Stimulated activated naive CD8-positive, alpha-beta T cell treated with anti-CD3 and anti-CD28 coated beads, Interleukin-15, amount 100 ng/mL, for 72 hours (primary cell): Measurements from ENCODE around the gene KCNG4.
"Not testable (repeated sequence)": the region's sequence is repeated elsewhere in the genome, so short reads cannot be mapped to it uniquely, and the experiment has no call there.

Experiments used
- ATAC-seq: fragments of 150-1000 bp; cut with Tn5 transposase; 2 replicates; pipeline ENCODE4 v1.10.0; 2021; ENCODE audit warnings: mild to moderate bottlenecking, moderate library complexity
- DNase-seq, 2 donors: peaks; one replicate each; pipeline ENCODE4 v3.0.0; 2021 to 2022
- H3K27ac Mint-ChIP-seq, 2 donors: one replicate each; pipeline ENCODE4 v1.8.0; 2022; ENCODE audit warnings: mild to moderate bottlenecking in 2 of 2, mixed read lengths in 2 of 2, moderate library complexity in 2 of 2
- H3K27me3 Mint-ChIP-seq: one replicate; pipeline ENCODE4 v1.8.0; 2022; ENCODE audit warnings: mixed read lengths
- H3K4me1 Mint-ChIP-seq: one replicate; pipeline ENCODE4 v1.8.0; 2022; ENCODE audit warnings: mild to moderate bottlenecking, mixed read lengths
- H3K4me3 Mint-ChIP-seq, 2 donors: one replicate each; pipeline ENCODE4 v1.8.0; 2022; ENCODE audit warnings: mild to moderate bottlenecking in 2 of 2, mixed read lengths in 2 of 2, moderate library complexity in 1 of 2
- H3K9me3 Mint-ChIP-seq, 2 donors: one replicate each; pipeline ENCODE4 v1.8.0; 2022; ENCODE audit warnings: mixed read lengths in 2 of 2

KCNG4 gene

GRCh38 chr16:84229471-84229870, 10.3 kb downstream of the KCNG4 start:
- no peak for DNase-seq
- Mint-ChIP-seq H3K9me3 (no peaks in the 10 kb centered on the region), H3K27me3 (peaks cover 45% of the 10 kb centered on the region), H3K4me1 (no peaks in the 10 kb centered on the region), H3K4me3 (no peak overlapping the region), H3K27ac (no peak overlapping the region)
- no peak for ATAC-seq

- H3K27me3 Mint-ChIP-seq = peaks cover 44% of the 10 kb centered on the region
- no peaks in the 10 kb centered on the region for H3K4me1 Mint-ChIP-seq
- no peak overlapping the region for H3K4me3 Mint-ChIP-seq
- no peaks in the 10 kb centered on the region for H3K9me3 Mint-ChIP-seq
- DNase-seq (no peak), ATAC-seq (no peak)
- H3K27ac Mint-ChIP-seq = no peak overlapping the region
Observed at GRCh38 chr16:84228256-84228838, 11.5 kb downstream of the KCNG4 start.

GRCh38 chr16:84227548-84227947, 12.3 kb downstream of the KCNG4 start:
- no peaks in the 10 kb centered on the region for H3K4me1 Mint-ChIP-seq
- ATAC-seq = no peak
- H3K4me3 Mint-ChIP-seq = no peak overlapping the region
- no peak for DNase-seq
- no peaks in the 10 kb centered on the region for H3K9me3 Mint-ChIP-seq
- H3K27ac Mint-ChIP-seq = no peak overlapping the region
- H3K27me3 Mint-ChIP-seq = peaks cover 43% of the 10 kb centered on the region

GRCh38 chr16:84226026-84226425, 13.8 kb downstream of the KCNG4 start:
- DNase-seq (no peak), ATAC-seq (no peak)
- Mint-ChIP-seq H3K9me3 (no peaks in the 10 kb centered on the region), H3K27ac (peak overlapping the region in 1 of 2 donors; percentile 68), H3K27me3 (peaks cover 30% of the 10 kb centered on the region), H3K4me3 (no peak overlapping the region), H3K4me1 (no peaks in the 10 kb centered on the region)

DNA sequence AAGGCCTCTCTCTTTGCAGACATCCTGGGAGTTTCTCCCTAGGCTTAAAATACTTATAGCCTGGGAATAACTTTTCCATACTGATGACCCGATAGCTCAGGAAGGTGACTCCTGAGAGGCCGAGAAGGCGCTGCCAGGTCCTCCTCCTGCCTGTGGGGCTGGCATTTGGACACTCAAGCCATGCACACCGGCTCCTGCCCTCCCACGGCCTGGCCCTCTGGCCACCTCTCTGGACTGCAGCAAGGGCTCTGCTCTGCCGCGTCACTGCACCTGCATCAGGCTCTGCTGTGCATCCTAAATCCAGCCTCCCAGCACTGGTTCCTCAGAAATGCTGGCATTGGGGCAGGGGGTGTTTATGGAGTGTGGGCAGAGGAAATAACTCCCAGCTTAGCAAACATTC, 14.2 kb downstream of the KCNG4 start:
- ATAC-seq (no peak), DNase-seq (no peak)
- Mint-ChIP-seq H3K9me3 (no peaks in the 10 kb centered on the region), H3K4me1 (no peaks in the 10 kb centered on the region), H3K4me3 (no peak overlapping the region), H3K27ac (no peak overlapping the region), H3K27me3 (peaks cover 25% of the 10 kb centered on the region)

DNA sequence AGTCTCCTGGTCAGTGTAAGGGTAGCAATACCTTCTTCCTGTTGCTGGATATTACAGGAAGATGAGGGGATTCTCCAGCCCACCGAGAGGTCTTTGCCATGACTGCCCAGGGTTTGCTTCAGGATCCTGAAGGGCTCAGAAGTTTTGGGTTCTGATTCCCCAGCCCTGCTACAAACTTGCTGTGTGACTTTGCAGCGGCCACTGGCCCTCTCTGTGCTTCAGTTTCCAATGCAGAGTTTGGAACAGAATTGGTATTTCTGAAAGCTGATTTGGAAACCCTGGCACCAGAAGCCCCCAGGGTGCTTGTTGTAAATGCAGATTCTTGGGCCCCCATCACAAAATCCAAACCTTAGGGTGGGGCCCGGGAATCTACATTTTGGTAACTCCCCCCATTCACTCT, 14.7 kb downstream of the KCNG4 start:
- Mint-ChIP-seq H3K9me3 (no peaks in the 10 kb centered on the region), H3K4me1 (no peaks in the 10 kb centered on the region), H3K27ac (no peak overlapping the region), H3K4me3 (no peak overlapping the region), H3K27me3 (peaks cover 23% of the 10 kb centered on the region)
- no peak for DNase-seq
- ATAC-seq = no peak

DNA sequence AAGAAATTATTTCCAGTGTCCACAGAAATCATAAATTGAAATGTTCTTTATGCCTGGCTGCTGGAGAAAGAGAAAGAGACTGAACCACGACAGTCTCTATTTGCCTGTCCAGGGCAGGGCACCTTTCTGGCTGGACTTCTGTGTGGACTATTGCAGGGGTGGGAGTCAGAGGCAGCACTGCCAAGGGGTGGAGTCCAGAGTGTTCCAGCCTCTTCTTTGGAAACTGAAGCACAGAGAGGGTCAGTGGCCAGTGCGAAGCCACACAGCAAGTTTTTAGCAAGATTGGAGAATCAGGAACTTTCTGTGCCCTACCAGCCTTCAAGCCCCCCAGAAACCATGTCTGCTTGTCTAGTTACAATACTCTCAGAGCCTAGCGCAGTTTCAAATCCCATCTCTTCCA, 15.3 kb downstream of the KCNG4 start:
- Mint-ChIP-seq H3K9me3 (no peaks in the 10 kb centered on the region), H3K27ac (no peak overlapping the region), H3K27me3 (peaks cover 23% of the 10 kb centered on the region), H3K4me1 (no peaks in the 10 kb centered on the region), H3K4me3 (no peak overlapping the region)
- DNase-seq (no peak), ATAC-seq (no peak)

DNA sequence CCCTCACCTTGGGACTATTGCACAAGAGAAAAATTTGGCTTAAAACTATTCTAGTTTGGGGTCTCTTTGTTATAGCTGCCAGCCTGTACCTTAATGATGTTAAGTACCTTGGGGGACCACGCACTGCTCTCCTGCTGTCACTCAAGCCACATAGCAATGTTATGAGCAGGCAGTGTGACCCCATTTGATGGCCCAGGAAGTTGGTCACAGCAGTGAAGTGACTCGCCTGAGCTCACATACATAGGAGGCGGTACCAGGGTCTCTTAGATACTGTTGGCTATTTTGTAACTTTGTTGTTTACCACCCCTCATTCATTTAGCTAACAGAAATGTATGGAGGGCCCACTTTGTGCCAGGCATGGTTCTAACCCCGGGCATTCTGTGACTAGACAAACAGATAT, 16.4 kb downstream of the KCNG4 start:
- Mint-ChIP-seq H3K4me1 (no peaks in the 10 kb centered on the region), H3K27ac (no peak overlapping the region), H3K9me3 (no peaks in the 10 kb centered on the region), H3K4me3 (no peak overlapping the region), H3K27me3 (peaks cover 30% of the 10 kb centered on the region)
- DNase-seq = no peak
- no peak for ATAC-seq

DNA sequence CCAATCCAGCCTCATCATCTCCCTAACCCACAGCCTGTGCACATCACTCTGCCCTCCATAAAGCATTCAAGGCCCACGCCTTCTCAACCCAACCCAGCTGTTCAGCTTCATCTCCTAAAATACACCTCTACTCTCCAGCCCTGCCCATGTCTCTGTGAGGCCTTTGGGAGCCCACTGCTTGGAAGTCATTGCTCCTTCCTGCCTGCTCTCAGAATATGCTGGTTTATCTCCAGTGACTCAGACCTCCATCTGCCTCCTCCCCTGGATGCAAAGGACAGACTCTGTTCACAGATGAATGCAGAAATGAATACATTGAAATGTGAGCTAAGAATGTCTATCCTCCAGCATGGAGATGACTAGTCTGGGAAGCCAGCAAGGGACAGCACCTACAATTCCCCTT, 19.0 kb downstream of the KCNG4 start:
- ATAC-seq = no peak
- no peak overlapping the region for H3K4me3 Mint-ChIP-seq
- H3K4me1 Mint-ChIP-seq = no peaks in the 10 kb centered on the region
- DNase-seq = no peak
- H3K27ac Mint-ChIP-seq = peak overlapping the region in 1 of 2 donors; percentile 6
- H3K27me3 Mint-ChIP-seq = peaks cover 13% of the 10 kb centered on the region
- H3K9me3 Mint-ChIP-seq = no peaks in the 10 kb centered on the region

- Mint-ChIP-seq H3K4me1 (no peaks in the 10 kb centered on the region), H3K27ac (no peak overlapping the region), H3K9me3 (no peaks in the 10 kb centered on the region), H3K4me3 (no peak overlapping the region), H3K27me3 (peaks cover 16% of the 10 kb centered on the region)
- no peak for DNase-seq
- ATAC-seq = no peak
Observed at GRCh38 chr16:84218956-84219355, 20.9 kb downstream of the KCNG4 start.

- no peak overlapping the region for H3K4me3 Mint-ChIP-seq
- no peak for DNase-seq
- ATAC-seq = no peak
- no peaks in the 10 kb centered on the region for H3K9me3 Mint-ChIP-seq
- no peaks in the 10 kb centered on the region for H3K4me1 Mint-ChIP-seq
- peaks cover 16% of the 10 kb centered on the region for H3K27me3 Mint-ChIP-seq
- H3K27ac Mint-ChIP-seq = no peak overlapping the region
Observed at GRCh38 chr16:84218176-84218823, 21.5 kb downstream of the KCNG4 start.

DNA sequence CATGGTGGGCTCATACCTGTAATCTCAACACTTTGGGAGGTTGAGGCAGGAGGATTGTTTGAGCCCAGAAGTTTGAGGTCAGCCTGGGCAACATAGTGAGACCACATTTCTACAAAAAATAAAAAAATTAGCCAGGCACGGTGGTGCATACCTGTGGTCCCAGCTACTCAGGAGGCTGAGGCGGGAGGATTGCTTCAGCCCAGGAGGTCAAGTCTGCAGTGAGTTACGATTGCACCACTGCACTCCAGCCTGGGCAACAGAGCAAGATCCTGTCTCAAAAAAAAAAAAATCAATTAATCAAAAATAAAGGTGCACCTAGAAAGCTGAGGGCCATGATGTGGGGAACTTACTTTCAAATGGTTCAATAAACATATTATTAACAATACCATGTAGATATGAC, 23.7 kb downstream of the KCNG4 start:
- not testable (repeated sequence) for ATAC-seq, H3K27ac Mint-ChIP-seq, H3K4me1 Mint-ChIP-seq, H3K9me3 Mint-ChIP-seq, DNase-seq, H3K4me3 Mint-ChIP-seq
- peaks cover 16% of the 10 kb centered on the region for H3K27me3 Mint-ChIP-seq

DNA sequence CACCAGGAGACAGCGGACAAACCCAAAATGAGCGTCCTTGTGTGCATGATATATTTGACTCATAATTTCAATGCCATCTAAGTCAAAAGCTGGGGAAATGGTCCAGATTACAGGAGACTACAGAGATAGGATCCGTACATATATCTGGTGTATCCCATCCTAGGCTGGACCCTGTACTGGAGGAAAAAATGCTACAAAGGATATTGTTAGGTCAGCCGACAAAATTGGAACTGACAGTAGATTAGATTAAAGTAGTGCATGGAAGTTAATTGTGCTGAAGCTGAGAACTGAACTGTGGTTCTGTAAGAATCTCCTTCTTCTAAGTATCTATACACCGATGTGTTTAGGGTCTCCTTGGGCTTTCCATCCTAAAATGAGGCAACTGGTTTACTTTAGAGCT, 24.3 kb downstream of the KCNG4 start:
- H3K27ac Mint-ChIP-seq = no peak overlapping the region
- H3K4me1 Mint-ChIP-seq = no peaks in the 10 kb centered on the region
- H3K9me3 Mint-ChIP-seq = no peaks in the 10 kb centered on the region
- H3K4me3 Mint-ChIP-seq = no peak overlapping the region
- ATAC-seq = no peak
- DNase-seq = no peak
- peaks cover 16% of the 10 kb centered on the region for H3K27me3 Mint-ChIP-seq

- no peak overlapping the region for H3K4me3 Mint-ChIP-seq
- DNase-seq = no peak
- H3K9me3 Mint-ChIP-seq = no peaks in the 10 kb centered on the region
- H3K4me1 Mint-ChIP-seq = no peaks in the 10 kb centered on the region
- no peak for ATAC-seq
- no peak overlapping the region for H3K27ac Mint-ChIP-seq
- H3K27me3 Mint-ChIP-seq = peaks cover 16% of the 10 kb centered on the region
Observed at GRCh38 chr16:84214451-84215066, 25.3 kb downstream of the KCNG4 start.

DNA sequence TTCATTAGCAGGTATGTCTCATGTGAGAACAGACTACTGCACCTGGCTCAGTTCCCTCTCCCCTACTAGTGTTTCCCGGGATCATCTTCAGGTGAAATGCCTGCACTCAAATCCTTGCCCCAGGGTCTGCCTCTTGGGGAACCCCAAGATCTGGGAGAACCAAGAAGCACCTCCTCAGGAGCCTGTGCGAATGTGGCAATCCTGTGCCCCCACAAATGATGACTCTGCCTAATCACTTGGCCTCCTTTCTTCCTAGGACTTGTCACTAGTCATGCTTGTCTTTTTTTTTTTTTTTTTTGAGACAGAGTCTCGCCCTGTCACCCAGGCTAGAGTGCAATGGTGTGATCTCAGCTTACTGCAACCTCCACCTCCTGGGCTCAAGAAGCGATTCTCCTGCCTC, 27.2 kb downstream of the KCNG4 start:
- DNase-seq = no peak
- Mint-ChIP-seq H3K9me3 (no peaks in the 10 kb centered on the region), H3K27ac (peak overlapping the region in 1 of 2 donors; percentile 29)

DNA sequence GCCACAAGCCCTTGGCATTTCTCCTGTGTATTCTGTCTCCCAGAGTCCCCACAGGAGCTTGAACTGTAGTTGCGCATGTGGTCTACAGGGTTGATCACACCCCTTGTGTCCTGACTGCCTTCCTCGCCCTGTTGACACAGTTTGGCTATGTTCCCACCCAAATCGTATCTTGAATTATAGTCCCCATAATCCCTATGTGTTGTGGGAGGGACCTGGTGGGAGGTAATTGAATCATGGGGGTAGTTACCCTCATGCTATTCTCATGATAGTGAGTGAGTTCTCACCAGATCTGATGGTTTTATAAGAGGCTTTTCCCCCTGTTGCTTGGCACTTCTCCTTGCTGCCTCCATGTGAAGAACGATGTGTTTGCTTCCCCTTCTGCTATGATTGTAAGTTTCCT, 27.7 kb downstream of the KCNG4 start:
- H3K4me3 Mint-ChIP-seq = no peak overlapping the region

More for the DNA sequence above, 27.2 kb downstream of the KCNG4 start:
- Mint-ChIP-seq H3K4me3 (no peak overlapping the region), H3K4me1 (peaks cover 6% of the 10 kb centered on the region), H3K27me3 (peaks cover 7% of the 10 kb centered on the region)
- ATAC-seq = no peak

More for the DNA sequence above, 27.7 kb downstream of the KCNG4 start:
- DNase-seq = no peak
- no peak for ATAC-seq
- peaks cover 7% of the 10 kb centered on the region for H3K27me3 Mint-ChIP-seq
- no peaks in the 10 kb centered on the region for H3K9me3 Mint-ChIP-seq
- H3K4me1 Mint-ChIP-seq = peaks cover 6% of the 10 kb centered on the region
- H3K27ac Mint-ChIP-seq = no peak overlapping the region
